GM12878 (cell line): Measurements from ENCODE around the gene MCTP2. TPM values are rescaled to one million over a fixed set of nuclear protein-coding genes. Genes with fewer than 3 reads are reported as not detected.

ENCODE experiments used
- ATAC-seq: fragments of 200-7000 bp; cut with Tn5 transposase; 3 replicates; pipeline ENCODE4 v1.9.1; 2020; ENCODE audit warnings: mild to moderate bottlenecking, moderate library complexity
- BruUV-seq: library from RNA; stranded (reverse); fragments of 400-500 nt; replicated peaks from 2 replicates; lab custom pipeline; 2021; lab: Mats Ljungman, UMichigan
- CTCF ChIA-PET: fragments of 300-600 bp; sonication (Branson Sonifier 250); formaldehyde crosslinking; extraction: SDS; loops from one replicate; lab custom pipeline; 2021; ENCODE audit warnings: inconsistent platforms; lab: Yijun Ruan, JAX
- POLR2A ChIA-PET: fragments of 350-600 bp; formaldehyde crosslinking; extraction: SDS; loops from one replicate; lab custom pipeline; 2021; ENCODE audit warnings: inconsistent platforms; lab: Charles Lee
- RAD21 ChIA-PET: fragments of 300-600 bp; sonication (Branson Sonifier 250); formaldehyde crosslinking; loops from one replicate; lab custom pipeline; 2023; ENCODE audit warnings: antibody characterized with exemption; ENCODE audit not compliant: unreplicated experiment; lab: Charles Lee
- SMC1A ChIA-PET: fragments of 300-600 bp; sonication (Branson Sonifier 250); formaldehyde crosslinking; loops from one replicate; lab custom pipeline; 2023; ENCODE audit not compliant: unreplicated experiment, uncharacterized antibody; lab: Charles Lee
- DNase-seq: peaks from one replicate; pipeline ENCODE4 v3.0.0-alpha.2; 2011; ENCODE audit warnings: low read depth, low spot score
- FAIRE-seq: peaks from 3 replicates; lab custom pipeline; 2011; peaks lifted over from hg19 to GRCh38; lab: Jason Lieb, UNC
- H2AFZ ChIP-seq: 2 replicates; pipeline ENCODE4 v1.6.0; 2011; ENCODE audit warnings: low read depth, low read length, control low read depth; ENCODE audit not compliant: control insufficient read depth
- H3K27ac ChIP-seq: 2 replicates; pipeline ENCODE4 v1.5.1; 2011; ENCODE audit warnings: control low read depth; ENCODE audit not compliant: control insufficient read depth, insufficient read depth
- H3K27me3 ChIP-seq, 2 experiments: replicated peaks in 1 of 2; 2 replicates each; pipeline versions ENCODE4 v1.6.0 to v1.6.1; 2011; ENCODE audit warnings: low read length in 1 of 2; ENCODE audit not compliant: control insufficient read depth in 2 of 2, insufficient read depth in 2 of 2
- H3K36me3 ChIP-seq, 2 experiments: 2 replicates each; pipeline ENCODE4 v1.5.1; 2011; ENCODE audit warnings: low read length in 1 of 2; ENCODE audit not compliant: control insufficient read depth in 2 of 2, insufficient read depth in 2 of 2
- H3K4me1 ChIP-seq: 2 replicates; pipeline ENCODE4 v1.6.1; 2011; ENCODE audit warnings: mild to moderate bottlenecking, low read length, moderate library complexity, mixed read lengths; ENCODE audit not compliant: control insufficient read depth, insufficient read depth
- H3K4me2 ChIP-seq: 2 replicates; pipeline ENCODE4 v1.6.0; 2011; ENCODE audit warnings: control low read depth; ENCODE audit not compliant: control insufficient read depth, insufficient read depth
- H3K4me3 ChIP-seq: fragments of 200-600 bp; sonication (generic); 2 replicates; pipeline ENCODE4 v1.5.1; 2016
- H3K79me2 ChIP-seq: 2 replicates; pipeline ENCODE4 v1.6.0; 2011; ENCODE audit warnings: low read length; ENCODE audit not compliant: control insufficient read depth, insufficient read depth
- H3K9ac ChIP-seq: 2 replicates; pipeline ENCODE4 v1.8.0; 2011; ENCODE audit warnings: low read length, control low read depth, mixed read lengths; ENCODE audit not compliant: control insufficient read depth, insufficient read depth
- H3K9me3 ChIP-seq: replicated peaks from 3 replicates; pipeline ENCODE4 v1.5.1; 2011; ENCODE audit warnings: mild to moderate bottlenecking, low read length; ENCODE audit not compliant: control insufficient read depth, insufficient read depth
- H4K20me1 ChIP-seq: 2 replicates; pipeline ENCODE4 v1.6.0; 2011; ENCODE audit not compliant: control insufficient read depth, insufficient read depth
- CBX3 ChIP-seq: fragments of 200-600 bp; sonication (generic); IDR thresholded peaks from 2 replicates; pipeline ENCODE4 v1.6.1; 2016; ENCODE audit warnings: low read depth, borderline replicate concordance
- CHD4 ChIP-seq: fragments of 200-600 bp; sonication (generic); IDR thresholded peaks from 2 replicates; pipeline ENCODE4 v1.6.1; 2016; ENCODE audit warnings: mild to moderate bottlenecking
- EP300 ChIP-seq, 2 experiments: fragments of 150-350 bp in 1 of 2; IDR thresholded peaks; 2 replicates each; pipeline ENCODE4 v1.6.1; 2011 to 2012; ENCODE audit warnings: low read depth in 2 of 2, low read length in 2 of 2, borderline replicate concordance in 1 of 2, improper control_type of control experiment in 1 of 2, inconsistent platforms in 1 of 2; ENCODE audit not compliant: control insufficient read depth in 1 of 2
- MTA3 ChIP-seq: IDR thresholded peaks from 2 replicates; pipeline ENCODE4 v1.6.1; 2012; ENCODE audit warnings: low read length, inconsistent platforms, borderline replicate concordance
- MXI1 ChIP-seq: fragments of 150-350 bp; IDR thresholded peaks from 2 replicates; pipeline ENCODE4 v1.6.1; 2011; ENCODE audit warnings: low read depth, mild to moderate bottlenecking, inconsistent platforms, low read length, improper control_type of control experiment
- NFYB ChIP-seq: IDR thresholded peaks from 2 replicates; pipeline ENCODE4 v1.6.1; 2011; ENCODE audit warnings: low read depth, mild to moderate bottlenecking, low read length, improper control_type of control experiment, moderate library complexity; ENCODE audit not compliant: insufficient read depth
- POU2F2 ChIP-seq: IDR thresholded peaks from 3 replicates; pipeline ENCODE4 v1.6.1; 2011; ENCODE audit warnings: low read depth, mild to moderate bottlenecking, low read length, borderline replicate concordance
- STAT3 ChIP-seq: IDR thresholded peaks from 2 replicates; pipeline ENCODE4 v1.6.1; 2011; ENCODE audit warnings: low read depth, low read length, improper control_type of control experiment
- YBX1 ChIP-seq: fragments of 450-650 bp; IDR thresholded peaks from 2 replicates; pipeline ENCODE4 v1.6.1; 2016; ENCODE audit warnings: antibody characterized with exemption
- ZNF384 ChIP-seq: IDR thresholded peaks from 2 replicates; pipeline ENCODE4 v1.6.1; 2012; ENCODE audit warnings: low read depth, mild to moderate bottlenecking, low read length, improper control_type of control experiment, borderline replicate concordance
- WGBS: methylation state at CpG from one replicate; pipeline ENCODE4 v1.1.6; 2016; ENCODE audit warnings: low lambda C conversion rate; ENCODE audit not compliant: insufficient replicate concordance, insufficient coverage; ENCODE audit errors: missing lambda C conversion rate; 5-methylcytosine and 5-hydroxymethylcytosine counted together
- in situ Hi-C: fragments of 300-500 bp; cut with MboI; formaldehyde crosslinking; loops from 9 replicates; pipeline ENCODE4 v1.14.3; 2018; ENCODE audit warnings: mixed read lengths
- intact Hi-C: fragments of 100-400 bp; cut with micrococcal nuclease; formaldehyde crosslinking; loops from one replicate; pipeline ENCODE4 v1.14.2; 2022; ENCODE audit not compliant: unreplicated experiment
- polyA plus RNA-seq, 11 experiments: library from polyadenylated mRNA; depleted of rRNA in 4 of 11; unstranded in 6 of 11; stranded (reverse) in 5 of 11; fragments of >200 nt; fragmentation: Nextera tagmentation in 4 of 11; fragmentation: Illumina TruSeq in 1 of 11; extraction: Ambion mirVana in 4 of 11; extraction: Trizol in 1 of 11; gene quantifications; 1 replicate in 1 of 11; 2 replicates in 10 of 11; pipeline versions ENCODE4 v1.2.1 to v1.2.3, GENCODE V29; 2011 to 2016; ENCODE audit warnings: inconsistent platforms in 2 of 11, missing spikeins in 2 of 11, low read depth in 1 of 11
- total RNA-seq, 4 experiments: library from RNA; depleted of rRNA in 3 of 4; stranded (reverse); fragments of >200 nt in 3 of 4; fragmentation: Illumina TruSeq in 1 of 4; extraction: Trizol in 1 of 4; gene quantifications; 2 replicates each; pipeline versions ENCODE4 v1.2.1 to v1.2.3, GENCODE V29; 2013 to 2021
- TF ChIP-seq, protein P1 (sequence below): IDR thresholded peaks from 2 replicates; pipeline ENCODE4 v1.6.1; 2011; ENCODE audit warnings: borderline replicate concordance, low read depth, mild to moderate bottlenecking, moderate library complexity, mixed read lengths, low read length; ENCODE audit not compliant: insufficient read depth; ENCODE audit errors: extremely low read length
- TF ChIP-seq, protein P2 (sequence below): IDR thresholded peaks from 2 replicates; pipeline ENCODE4 v1.6.1; 2012; ENCODE audit warnings: low read length, inconsistent platforms
- TF ChIP-seq, protein P3 (sequence below): fragments of 450-650 bp; IDR thresholded peaks from 2 replicates; pipeline ENCODE4 v1.6.1; 2016; ENCODE audit warnings: mild to moderate bottlenecking, moderate library complexity, borderline replicate concordance

MCTP2 gene
- total and polyA plus RNA-seq, 10 of the 15 experiments (the other 5 are each of a cell fraction or from before 2014, with no cell fraction given), result 0.24 to 48.5 (median 0.88) TPM

DNA sequence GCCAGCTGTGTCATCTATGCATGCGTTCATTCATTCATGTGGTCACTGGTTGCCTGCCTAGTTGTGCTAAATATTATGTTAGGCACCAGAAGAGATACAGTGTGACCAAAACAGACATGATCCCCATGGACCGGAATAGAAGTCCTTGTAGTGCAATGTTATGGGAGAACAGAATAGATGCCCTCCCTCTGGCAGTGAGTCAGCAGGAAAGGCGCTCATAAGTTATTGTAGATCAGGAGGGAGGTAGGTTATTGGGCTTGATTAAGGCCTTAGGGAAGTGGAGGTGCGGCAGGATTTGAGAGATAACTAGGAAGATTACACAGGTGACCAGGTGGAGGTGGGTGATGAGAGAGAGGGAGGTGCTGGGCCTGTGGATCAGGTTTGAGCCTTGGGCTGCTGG lies 5.2 kb downstream of the MCTP2 start:
- 50% methylated on average over 4 of the region's 4 CpGs for WGBS
- Histone ChIP-seq H2AFZ (no peak overlapping the region), H3K4me1 (peaks cover 5% of the 10 kb centered on the region; the same call in 1 of the 2 replicates), H3K27ac (no peak overlapping the region), H3K9me3 (no peaks in the 10 kb centered on the region), H3K36me3 (no peaks in the 10 kb centered on the region), H3K27me3 (0 out of 4 replicates have a peak, but pooled peaks cover 0 to 7% of the 10 kb centered on the region in 2 experiments), H4K20me1 (no peaks in the 10 kb centered on the region), H3K4me2 (no peak overlapping the region), H3K4me3 (no peak overlapping the region), H3K9ac (no peak overlapping the region), H3K79me2 (no peaks in the 10 kb centered on the region)
- FAIRE-seq (no peak), DNase-seq (no peak), ATAC-seq (no peak)
- in situ Hi-C loops (no loop called here), intact Hi-C loops (no loop called here)
- TF ChIP-seq NFYB (no peak), CHD4 (no peak), MTA3 (no peak), POU2F2 (no peak), ZNF384 (no peak), CBX3 (no peak), EP300 (IDR thresholded peaks at IDR 0.05; ENCODE audit: borderline replicate concordance in 1 of 2, control insufficient read depth in 1 of 2, low read depth in 2 of 2, low read length in 2 of 2) (no peak), MXI1 (no peak), STAT3 (no peak), YBX1 (no peak)
- TF ChIP-seq, protein P1, sequence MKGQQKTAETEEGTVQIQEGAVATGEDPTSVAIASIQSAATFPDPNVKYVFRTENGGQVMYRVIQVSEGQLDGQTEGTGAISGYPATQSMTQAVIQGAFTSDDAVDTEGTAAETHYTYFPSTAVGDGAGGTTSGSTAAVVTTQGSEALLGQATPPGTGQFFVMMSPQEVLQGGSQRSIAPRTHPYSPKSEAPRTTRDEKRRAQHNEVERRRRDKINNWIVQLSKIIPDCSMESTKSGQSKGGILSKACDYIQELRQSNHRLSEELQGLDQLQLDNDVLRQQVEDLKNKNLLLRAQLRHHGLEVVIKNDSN, result no peak
- TF ChIP-seq, protein P2, sequence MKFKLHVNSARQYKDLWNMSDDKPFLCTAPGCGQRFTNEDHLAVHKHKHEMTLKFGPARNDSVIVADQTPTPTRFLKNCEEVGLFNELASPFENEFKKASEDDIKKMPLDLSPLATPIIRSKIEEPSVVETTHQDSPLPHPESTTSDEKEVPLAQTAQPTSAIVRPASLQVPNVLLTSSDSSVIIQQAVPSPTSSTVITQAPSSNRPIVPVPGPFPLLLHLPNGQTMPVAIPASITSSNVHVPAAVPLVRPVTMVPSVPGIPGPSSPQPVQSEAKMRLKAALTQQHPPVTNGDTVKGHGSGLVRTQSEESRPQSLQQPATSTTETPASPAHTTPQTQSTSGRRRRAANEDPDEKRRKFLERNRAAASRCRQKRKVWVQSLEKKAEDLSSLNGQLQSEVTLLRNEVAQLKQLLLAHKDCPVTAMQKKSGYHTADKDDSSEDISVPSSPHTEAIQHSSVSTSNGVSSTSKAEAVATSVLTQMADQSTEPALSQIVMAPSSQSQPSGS, result no peak
- TF ChIP-seq, protein P3, sequence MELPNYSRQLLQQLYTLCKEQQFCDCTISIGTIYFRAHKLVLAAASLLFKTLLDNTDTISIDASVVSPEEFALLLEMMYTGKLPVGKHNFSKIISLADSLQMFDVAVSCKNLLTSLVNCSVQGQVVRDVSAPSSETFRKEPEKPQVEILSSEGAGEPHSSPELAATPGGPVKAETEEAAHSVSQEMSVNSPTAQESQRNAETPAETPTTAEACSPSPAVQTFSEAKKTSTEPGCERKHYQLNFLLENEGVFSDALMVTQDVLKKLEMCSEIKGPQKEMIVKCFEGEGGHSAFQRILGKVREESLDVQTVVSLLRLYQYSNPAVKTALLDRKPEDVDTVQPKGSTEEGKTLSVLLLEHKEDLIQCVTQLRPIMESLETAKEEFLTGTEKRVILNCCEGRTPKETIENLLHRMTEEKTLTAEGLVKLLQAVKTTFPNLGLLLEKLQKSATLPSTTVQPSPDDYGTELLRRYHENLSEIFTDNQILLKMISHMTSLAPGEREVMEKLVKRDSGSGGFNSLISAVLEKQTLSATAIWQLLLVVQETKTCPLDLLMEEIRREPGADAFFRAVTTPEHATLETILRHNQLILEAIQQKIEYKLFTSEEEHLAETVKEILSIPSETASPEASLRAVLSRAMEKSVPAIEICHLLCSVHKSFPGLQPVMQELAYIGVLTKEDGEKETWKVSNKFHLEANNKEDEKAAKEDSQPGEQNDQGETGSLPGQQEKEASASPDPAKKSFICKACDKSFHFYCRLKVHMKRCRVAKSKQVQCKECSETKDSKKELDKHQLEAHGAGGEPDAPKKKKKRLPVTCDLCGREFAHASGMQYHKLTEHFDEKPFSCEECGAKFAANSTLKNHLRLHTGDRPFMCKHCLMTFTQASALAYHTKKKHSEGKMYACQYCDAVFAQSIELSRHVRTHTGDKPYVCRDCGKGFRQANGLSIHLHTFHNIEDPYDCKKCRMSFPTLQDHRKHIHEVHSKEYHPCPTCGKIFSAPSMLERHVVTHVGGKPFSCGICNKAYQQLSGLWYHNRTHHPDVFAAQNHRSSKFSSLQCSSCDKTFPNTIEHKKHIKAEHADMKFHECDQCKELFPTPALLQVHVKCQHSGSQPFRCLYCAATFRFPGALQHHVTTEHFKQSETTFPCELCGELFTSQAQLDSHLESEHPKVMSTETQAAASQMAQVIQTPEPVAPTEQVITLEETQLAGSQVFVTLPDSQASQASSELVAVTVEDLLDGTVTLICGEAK, result no peak
- POLR2A ChIA-PET, result interaction anchor here (7.8 kb wide), 1 partner anchor 51 kb away, joined by 94 read pairs; no protein-coding TSS in a partner anchor
- SMC1A ChIA-PET, result interaction anchor here (9.8 kb wide), 1 partner anchor 53 kb away, joined by 156 read pairs; no protein-coding TSS in a partner anchor
- BruUV-seq, result no TSS peak
- RAD21 ChIA-PET, result no interaction called here
- CTCF ChIA-PET, result interaction anchor here (0.7 kb wide), 1 partner anchor 1062 kb away, joined by 3 read pairs; no protein-coding TSS in a partner anchor
